Transverse colon (tissue), 4 donors: ENCODE results near the gene MRTO4. TPM values are rescaled to one million over a fixed set of nuclear protein-coding genes. Genes with fewer than 3 reads are reported as not detected.

Source experiments
- DNase-seq: peaks from one replicate; pipeline ENCODE4 v3.0.0-alpha.2; 2019
- H3K27ac ChIP-seq, 4 donors: fragments of 200-600 bp; sonication (generic); 2 replicates each; pipeline ENCODE4 v1.5.1; 2016 to 2018; ENCODE audit warnings: inconsistent platforms in 4 of 4
- H3K27me3 ChIP-seq: fragments of 200-600 bp; sonication (generic); 2 replicates; pipeline ENCODE4 v1.5.1; 2017; ENCODE audit warnings: inconsistent platforms
- H3K36me3 ChIP-seq, 4 donors: fragments of 200-600 bp; sonication (generic); 2 replicates each; pipeline ENCODE4 v1.5.1; 2017 to 2019; ENCODE audit warnings: inconsistent platforms in 4 of 4
- H3K4me1 ChIP-seq, 4 donors: fragments of 200-600 bp; sonication (generic); 2 replicates each; pipeline ENCODE4 v1.5.1; 2017 to 2020; ENCODE audit warnings: inconsistent platforms in 4 of 4
- H3K4me3 ChIP-seq, 4 donors: fragments of 200-600 bp; sonication (generic); 1 replicate in 1 of 4; 2 replicates in 3 of 4; pipeline versions ENCODE4 v1.5.1 to v1.6.1; 2017 to 2019; ENCODE audit warnings: inconsistent platforms in 4 of 4
- H3K9me3 ChIP-seq, 2 donors: fragments of 200-600 bp; sonication (generic); 2 replicates each; pipeline ENCODE4 v1.5.1; 2017 to 2019; ENCODE audit warnings: inconsistent platforms in 2 of 2
- CTCF ChIP-seq, 5 experiments: fragments of 200-600 bp in 3 of 5; fragments of 450-650 bp in 2 of 5; sonication (generic) in 3 of 5; IDR thresholded peaks; 1 replicate in 2 of 5; 2 replicates in 3 of 5; pipeline ENCODE4 v1.5.1; 2016 to 2017; ENCODE audit warnings: antibody characterized with exemption in 5 of 5, inconsistent platforms in 3 of 5, mild to moderate bottlenecking in 2 of 5, moderate library complexity in 1 of 5
- EP300 ChIP-seq: sonication (generic); formaldehyde crosslinking; IDR thresholded peaks from one replicate; pipeline ENCODE4 v1.6.1; 2017; ENCODE audit warnings: antibody characterized with exemption, low read depth
- POLR2A ChIP-seq: fragments of 450-650 bp; IDR thresholded peaks from one replicate; pipeline ENCODE4 v1.6.1; 2016; ENCODE audit warnings: antibody characterized with exemption, mild to moderate bottlenecking, moderate library complexity
- POLR2AphosphoS5 ChIP-seq, 3 donors: sonication (generic); formaldehyde crosslinking; IDR thresholded peaks; one replicate each; pipeline ENCODE4 v1.6.1; 2016; ENCODE audit warnings: antibody characterized with exemption in 3 of 3
- WGBS, 2 donors: methylation state at CpG; one replicate each; pipeline ENCODE4 v1.1.5; 2018; ENCODE audit warnings: low coverage in 1 of 2; 5-methylcytosine and 5-hydroxymethylcytosine counted together
- in situ Hi-C, 4 donors: fragments of 200-750 bp; cut with MboI; loops; one replicate each; pipeline versions ENCODE4 v1.15.0 to v1.15.1; 2017; ENCODE audit warnings: low sequenced_read_pairs in 3 of 4, low pct_ligation_motif_present in 1 of 4, low pct_unique_long_range_greater_than_20kb in 1 of 4
- intact Hi-C: fragments of 100-400 bp; cut with DNase I; formaldehyde crosslinking; loops from one replicate; pipeline ENCODE4 v1.15.1; 2023; ENCODE audit warnings: low total_unique reads
- total RNA-seq, 4 donors: library from RNA; depleted of rRNA; stranded (reverse); fragments of >200 nt; gene quantifications; one replicate each; pipeline ENCODE4 v1.1.0, GENCODE V29; 2016

The MRTO4 gene
- total RNA-seq, result 10 to 100 TPM in 1 of 4 donors, 1 to 10 TPM in 3; 4.9 to 10.8 (median 8.7) TPM

DNA sequence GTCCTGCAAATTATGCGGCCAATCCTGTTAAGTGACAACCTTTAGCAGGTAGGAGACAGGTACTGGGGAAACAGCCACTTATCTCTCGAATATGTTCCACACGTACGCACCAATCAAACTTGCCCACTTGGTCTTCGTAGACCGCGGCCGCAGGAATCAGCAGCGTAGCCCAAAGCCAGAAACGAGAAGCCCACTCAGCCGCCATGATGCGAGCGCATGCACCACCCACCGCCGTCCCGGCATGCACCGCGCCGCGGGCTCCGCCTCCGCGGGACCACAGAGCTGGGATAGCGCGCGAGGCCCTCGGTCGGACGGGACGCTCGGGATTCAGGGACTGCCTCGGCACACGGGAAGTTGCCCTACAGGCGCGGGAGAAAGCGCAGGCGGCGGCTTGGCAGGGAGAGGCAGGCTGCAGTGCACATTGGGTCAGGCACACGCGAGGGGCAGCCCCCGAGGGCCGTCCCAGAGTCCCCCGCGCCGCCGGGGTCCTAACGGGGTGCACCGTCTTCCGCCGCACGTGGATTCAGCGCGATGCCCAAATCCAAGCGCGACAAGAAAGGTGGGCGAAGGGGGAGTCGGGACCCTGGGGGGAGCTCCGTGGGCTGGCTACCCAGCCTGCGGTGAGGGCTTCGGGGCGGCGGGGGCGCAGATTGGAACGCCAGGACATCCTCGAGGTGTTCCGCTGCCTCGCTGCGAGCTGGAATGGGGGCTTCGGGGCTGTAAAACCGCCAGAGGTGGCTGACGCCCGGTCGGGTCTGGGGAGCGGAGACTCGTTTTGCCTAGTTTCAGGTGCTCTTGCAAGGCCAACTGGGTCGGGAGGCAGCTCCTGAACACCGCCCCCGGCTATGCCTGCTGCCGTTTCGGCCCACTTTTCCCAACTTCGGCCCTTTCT, at the start of gene MRTO4, which contains the start of gene EMC1:
Gene MRTO4 (plus strand): TSS at position 501 of the 892 bp plus-strand sequence. CDS start 31 bp downstream, at position 532.
Gene EMC1 (minus strand): TSS at position 220 of the 892 bp plus-strand sequence. CDS start 15 bp downstream, at position 205.
- H3K27ac ChIP-seq, result peak within 1 kb of the TSS; percentile 91 to 95 (median 94)
- intact Hi-C loops (no loop called here), in situ Hi-C loops (no loop called here)
- TF ChIP-seq POLR2A (peak; percentile 67), POLR2AphosphoS5 (IDR thresholded peaks at IDR 0.05) (peak; percentile 73 to 84 (median 75)), EP300 (no peak)
- H3K27me3 ChIP-seq, result no peaks in the 10 kb centered on the region
- 0% methylated on average over 4 to 57 of the region's 81 CpGs for WGBS, 2 donors
- DNase-seq, result peak; percentile 88
- no peaks in the 10 kb centered on the region for H3K9me3 ChIP-seq
- peaks cover 17 to 29% (median 23%) of the 10 kb centered on the region in 4 donors for H3K4me1 ChIP-seq
- peak within 1 kb of the TSS; percentile 47 to 74 (median 64) for H3K4me3 ChIP-seq
- H3K36me3 ChIP-seq, result peaks cover 0 to 10% (median 0%) of the 10 kb centered on the region in 4 donors

- H3K4me3 ChIP-seq, result no peak overlapping the region
- no peak for DNase-seq
- in situ Hi-C loops, result no loop called here
- H3K9me3 ChIP-seq, result no peaks in the 10 kb centered on the region
- peaks cover 1 to 31% (median 14%) of the 10 kb centered on the region in 4 donors for H3K36me3 ChIP-seq
- no peak for TF ChIP-seq POLR2A
- no peak for TF ChIP-seq POLR2AphosphoS5 (IDR thresholded peaks at IDR 0.05)
- TF ChIP-seq EP300, result no peak
- no peak for TF ChIP-seq CTCF (IDR thresholded peaks at IDR 0.05)
- WGBS, 2 donors, result 71% methylated on average over 3 of the region's 3 CpGs; no CpG with 5 or more reads in 1 of the 2 donors
- H3K27ac ChIP-seq, result no peak overlapping the region
- peaks cover 16 to 53% (median 28%) of the 10 kb centered on the region in 4 donors for H3K4me1 ChIP-seq
- no peaks in the 10 kb centered on the region for H3K27me3 ChIP-seq
- intact Hi-C loops, result no loop called here
These were observed 49.2 kb upstream of the MRTO4 start for GRCh38 chr1:19202396-19202795.

DNA sequence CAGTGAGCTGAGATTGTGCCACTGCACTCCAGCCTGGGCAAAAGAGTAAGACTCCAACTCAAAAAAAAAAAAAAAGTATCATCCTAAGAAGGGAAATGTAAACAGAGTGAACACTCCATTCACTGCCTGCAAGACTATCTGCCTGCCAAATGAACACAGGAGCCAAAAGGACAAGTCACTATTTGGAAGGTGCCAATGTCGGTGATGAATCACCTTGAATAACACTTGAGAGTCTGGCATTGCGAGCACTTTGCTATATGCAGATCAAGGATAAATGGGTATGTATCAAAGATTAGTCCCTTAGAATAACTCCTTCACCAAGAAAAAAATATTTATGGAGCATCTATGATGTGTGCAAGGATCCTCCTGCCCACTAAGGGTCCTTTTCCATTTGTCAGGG, 48.2 kb upstream of the MRTO4 start:
- in situ Hi-C loops, result no loop called here
- WGBS, 2 donors, result 59 to 71% methylated on average over 2 of the region's 2 CpGs
- intact Hi-C loops, result no loop called here
- no peaks in the 10 kb centered on the region for H3K27me3 ChIP-seq
- H3K4me1 ChIP-seq, result peaks cover 24 to 64% (median 38%) of the 10 kb centered on the region in 4 donors
- DNase-seq, result no peak
- peaks cover 0 to 20% (median 7%) of the 10 kb centered on the region in 4 donors for H3K36me3 ChIP-seq
- no peak overlapping the region for H3K4me3 ChIP-seq
- TF ChIP-seq POLR2AphosphoS5 (IDR thresholded peaks at IDR 0.05) (no peak), CTCF (IDR thresholded peaks at IDR 0.05) (no peak), EP300 (no peak)
- H3K27ac ChIP-seq, result peak overlapping the region in 3 of 4 donors; percentile 14 to 27 (median 25)
- no peaks in the 10 kb centered on the region for H3K9me3 ChIP-seq

- DNase-seq, result no peak
- intact Hi-C loops (no loop called here), in situ Hi-C loops (no loop called here)
- Histone ChIP-seq H3K4me1 (peaks cover 29 to 73% (median 46%) of the 10 kb centered on the region in 4 donors), H3K27me3 (no peaks in the 10 kb centered on the region), H3K4me3 (no peak overlapping the region), H3K9me3 (no peaks in the 10 kb centered on the region), H3K27ac (peak overlapping the region in 2 of 4 donors; percentile 3 to 14), H3K36me3 (peaks cover 0 to 9% (median 4%) of the 10 kb centered on the region in 4 donors)
- TF ChIP-seq CTCF (IDR thresholded peaks at IDR 0.05) (no peak), POLR2A (no peak)
- 75 to 86% methylated on average over 4 to 6 of the region's 6 CpGs for WGBS, 2 donors
These were observed 46.9 kb upstream of the MRTO4 start for GRCh38 chr1:19204446-19205266.
